Measurements from ENCODE around the gene SMO. TPM values are rescaled to one million over a fixed set of nuclear protein-coding genes. Genes with fewer than 3 reads are reported as not detected.

The SMO gene
- total RNA-seq, 1 experiment from 2014 or later: 15.7 TPM

GRCh38 chr7:129228633-129229032, 40.2 kb downstream of the SMO start:
- Histone ChIP-seq H3K4me2 (ENCODE audit: low read length) (no peak overlapping the region), H3K9me2 (replicated peaks; ENCODE audit: low read length) (no peaks in the 10 kb centered on the region), H4K20me1 (ENCODE audit: low read length) (no peaks in the 10 kb centered on the region), H3K4me3 (ENCODE audit: low read length) (no peak overlapping the region), H3K79me2 (ENCODE audit: low read length) (peaks cover 35% of the 10 kb centered on the region), H3F3A (ENCODE audit: low read length, unreplicated experiment) (no peaks in the 10 kb centered on the region), H3K27me3 (ENCODE audit: low read length) (no peaks in the 10 kb centered on the region), H3K9me3 (ENCODE audit: low read length) (no peaks in the 10 kb centered on the region), H2AFZ (ENCODE audit: low read length) (no peak overlapping the region), H3K9ac (ENCODE audit: low read length) (no peak overlapping the region), H3K36me3 (ENCODE audit: low read depth, low read length) (no peaks in the 10 kb centered on the region), H3K4me1 (ENCODE audit: insufficient read depth, low read length) (peaks cover 22% of the 10 kb centered on the region), H3K27ac (ENCODE audit: low read length) (no peak overlapping the region)
- no peak for TF ChIP-seq EZH2 (IDR thresholded peaks at IDR 0.05; ENCODE audit: low read length, unreplicated experiment)
- no peak for TF ChIP-seq EZH2phosphoT487 (IDR thresholded peaks at IDR 0.05; ENCODE audit: borderline replicate concordance, low read length)
- TF ChIP-seq CTCF (conservative IDR thresholded peaks at IDR 0.05; ENCODE audit: low read depth, low read length): no peak
- BruUV-seq (replicated peaks): no TSS peak
- POLR2A ChIA-PET (ENCODE audit: unreplicated experiment): no interaction called here
- ATAC-seq: no peak
- intact Hi-C loops (cut with micrococcal nuclease): no loop called here
- DNase-seq: no peak
- CTCF ChIA-PET: no interaction called here

- H3K27me3 ChIP-seq (ENCODE audit: low read length): no peaks in the 10 kb centered on the region
- no peak overlapping the region for H3K9ac ChIP-seq (ENCODE audit: low read length)
- H3K36me3 ChIP-seq (ENCODE audit: low read depth, low read length): no peaks in the 10 kb centered on the region
- TF ChIP-seq CTCF (conservative IDR thresholded peaks at IDR 0.05; ENCODE audit: low read depth, low read length) (no peak), EZH2 (IDR thresholded peaks at IDR 0.05; ENCODE audit: low read length, unreplicated experiment) (no peak), EZH2phosphoT487 (IDR thresholded peaks at IDR 0.05; ENCODE audit: borderline replicate concordance, low read length) (no peak)
- no peaks in the 10 kb centered on the region for H3K9me2 ChIP-seq (replicated peaks; ENCODE audit: low read length)
- no peak overlapping the region for H2AFZ ChIP-seq (ENCODE audit: low read length)
- DNase-seq (no peak), ATAC-seq (no peak)
- intact Hi-C loops (cut with micrococcal nuclease): no loop called here
- H3K79me2 ChIP-seq (ENCODE audit: low read length): peaks cover 21% of the 10 kb centered on the region
- no peak overlapping the region for H3K4me2 ChIP-seq (ENCODE audit: low read length)
- H4K20me1 ChIP-seq (ENCODE audit: low read length): no peaks in the 10 kb centered on the region
- H3F3A ChIP-seq (ENCODE audit: low read length, unreplicated experiment): no peaks in the 10 kb centered on the region
- no TSS peak for BruUV-seq (replicated peaks)
- ChIA-PET POLR2A (ENCODE audit: unreplicated experiment) (no interaction called here), CTCF (no interaction called here)
- H3K27ac ChIP-seq (ENCODE audit: low read length): no peak overlapping the region
- no peak overlapping the region for H3K4me3 ChIP-seq (ENCODE audit: low read length)
- H3K9me3 ChIP-seq (ENCODE audit: low read length): no peaks in the 10 kb centered on the region
- H3K4me1 ChIP-seq (ENCODE audit: insufficient read depth, low read length): peaks cover 10% of the 10 kb centered on the region
Measured at GRCh38 chr7:129231666-129232065, 43.2 kb downstream of the SMO start.

- intact Hi-C loops (cut with micrococcal nuclease): no loop called here
- ATAC-seq: no peak
- H4K20me1 ChIP-seq (ENCODE audit: low read length): no peaks in the 10 kb centered on the region
- H2AFZ ChIP-seq (ENCODE audit: low read length): no peak overlapping the region
- H3K9me3 ChIP-seq (ENCODE audit: low read length): no peaks in the 10 kb centered on the region
- no peaks in the 10 kb centered on the region for H3K79me2 ChIP-seq (ENCODE audit: low read length)
- no peaks in the 10 kb centered on the region for H3K27me3 ChIP-seq (ENCODE audit: low read length)
- no TSS peak for BruUV-seq (replicated peaks)
- DNase-seq: no peak
- H3K9me2 ChIP-seq (replicated peaks; ENCODE audit: low read length): no peaks in the 10 kb centered on the region
- TF ChIP-seq EZH2phosphoT487 (IDR thresholded peaks at IDR 0.05; ENCODE audit: borderline replicate concordance, low read length) (no peak), EZH2 (IDR thresholded peaks at IDR 0.05; ENCODE audit: low read length, unreplicated experiment) (no peak), CTCF (conservative IDR thresholded peaks at IDR 0.05; ENCODE audit: low read depth, low read length) (no peak)
- CTCF ChIA-PET: interaction anchor here (1.1 kb wide), 1 partner anchor 104 kb away, joined by 3 read pairs; no protein-coding TSS in a partner anchor
- H3K4me2 ChIP-seq (ENCODE audit: low read length): no peak overlapping the region
- no peaks in the 10 kb centered on the region for H3F3A ChIP-seq (ENCODE audit: low read length, unreplicated experiment)
- H3K4me1 ChIP-seq (ENCODE audit: insufficient read depth, low read length): no peaks in the 10 kb centered on the region
- POLR2A ChIA-PET (ENCODE audit: unreplicated experiment): no interaction called here
- H3K27ac ChIP-seq (ENCODE audit: low read length): no peak overlapping the region
- H3K4me3 ChIP-seq (ENCODE audit: low read length): no peak overlapping the region
- no peak overlapping the region for H3K9ac ChIP-seq (ENCODE audit: low read length)
- H3K36me3 ChIP-seq (ENCODE audit: low read depth, low read length): no peaks in the 10 kb centered on the region
Measured at GRCh38 chr7:129238546-129238945, 50.1 kb downstream of the SMO start.
